HepG2 (cell line): ENCODE data around the gene HK2. TPM values are rescaled to one million over a fixed set of nuclear protein-coding genes. Genes with fewer than 3 reads are reported as not detected.
"Not testable (repeated sequence)": the region's sequence is repeated elsewhere in the genome, so short reads cannot be mapped to it uniquely, and the experiment has no call there.

Source experiments
- ATAC-seq: fragments of 200-7000 bp; cut with Tn5 transposase; 3 replicates; pipeline ENCODE4 v1.9.1; 2020; ENCODE audit warnings: mild to moderate bottlenecking, moderate library complexity
- BruUV-seq: library from RNA; stranded (reverse); fragments of 400-500 nt; replicated peaks from 2 replicates; lab custom pipeline; 2021; lab: Mats Ljungman, UMichigan
- CTCF ChIA-PET: fragments of 300-600 bp; formaldehyde crosslinking; extraction: SDS; loops from one replicate; lab custom pipeline; 2021; ENCODE audit warnings: low total read pairs, inconsistent platforms, low intra/inter-chr PET ratio; lab: Yijun Ruan, JAX
- POLR2A ChIA-PET: fragments of 350-600 bp; sonication (Branson Sonifier 250); formaldehyde crosslinking; loops from one replicate; lab custom pipeline; 2020; ENCODE audit warnings: antibody characterized with exemption, inconsistent platforms; lab: Yijun Ruan, JAX
- DNase-seq: peaks from one replicate; pipeline ENCODE4 v3.0.0-alpha.2; 2015; ENCODE audit warnings: low spot score
- FAIRE-seq: peaks from 3 replicates; lab custom pipeline; 2011; peaks lifted over from hg19 to GRCh38; lab: Jason Lieb, UNC
- H2AFZ ChIP-seq: one replicate; pipeline ENCODE4 v1.6.1; 2011; ENCODE audit warnings: low read length, inconsistent platforms
- H3K27ac ChIP-seq: fragments of 300-600 bp; 3 replicates; pipeline ENCODE4 v1.8.0; 2011; ENCODE audit warnings: mixed run types, mild to moderate bottlenecking, mixed read lengths, low read length, inconsistent platforms; ENCODE audit not compliant: insufficient read depth; ENCODE audit errors: extremely low read length
- H3K27me3 ChIP-seq, 2 experiments: fragments of 200-600 bp in 1 of 2; 2 replicates in 1 of 2; 3 replicates in 1 of 2; pipeline versions ENCODE4 v1.6.0 to v1.8.0; 2011; ENCODE audit warnings: low read length in 2 of 2, mild to moderate bottlenecking in 2 of 2, moderate library complexity in 2 of 2, inconsistent platforms in 1 of 2; ENCODE audit not compliant: insufficient read depth in 2 of 2, control insufficient read depth in 1 of 2
- H3K36me3 ChIP-seq, 2 experiments: fragments of 200-600 bp in 1 of 2; replicated peaks in 1 of 2; 2 replicates in 1 of 2; 3 replicates in 1 of 2; pipeline versions ENCODE4 v1.5.1 to v1.8.0; 2011; ENCODE audit warnings: low read length in 2 of 2, inconsistent platforms in 1 of 2; ENCODE audit not compliant: insufficient read depth in 2 of 2, control insufficient read depth in 1 of 2
- H3K4me1 ChIP-seq: 2 replicates; pipeline ENCODE4 v1.5.1; 2012; ENCODE audit warnings: low read length, inconsistent platforms; ENCODE audit not compliant: insufficient read depth
- H3K4me2 ChIP-seq: 2 replicates; pipeline ENCODE4 v1.6.0; 2011; ENCODE audit warnings: low read depth, low read length, inconsistent platforms
- H3K4me3 ChIP-seq, 3 experiments: fragments of 200-600 bp in 1 of 3; sonication (generic), shearing (Covaris generic) in 1 of 3; replicated peaks in 1 of 3; 2 replicates each; pipeline ENCODE4 v1.5.1; 2011 to 2016; ENCODE audit warnings: low read length in 3 of 3, inconsistent platforms in 2 of 3, low read depth in 2 of 3, mild to moderate bottlenecking in 2 of 3, control low read depth in 1 of 3, mixed read lengths in 1 of 3; ENCODE audit not compliant: insufficient read depth in 1 of 3
- H3K79me2 ChIP-seq: one replicate; pipeline ENCODE4 v1.6.1; 2011; ENCODE audit warnings: low read length, inconsistent platforms; ENCODE audit not compliant: insufficient read depth
- H3K9ac ChIP-seq: 2 replicates; pipeline ENCODE4 v1.6.0; 2011; ENCODE audit warnings: mild to moderate bottlenecking, low read depth, low read length, inconsistent platforms; ENCODE audit not compliant: insufficient read depth
- H3K9me3 ChIP-seq: 2 replicates; pipeline ENCODE4 v1.5.1; 2012; ENCODE audit warnings: mild to moderate bottlenecking, low read length
- H4K20me1 ChIP-seq: 2 replicates; pipeline ENCODE4 v1.6.0; 2011; ENCODE audit warnings: inconsistent platforms, mild to moderate bottlenecking, low read length, moderate library complexity; ENCODE audit not compliant: insufficient read depth
- SALL2 ChIP-seq: sonication (generic); formaldehyde crosslinking; IDR thresholded peaks from 2 replicates; pipeline ENCODE4 v1.8.1; 2023; ENCODE audit warnings: mild to moderate bottlenecking, missing genetic modification reagents, inconsistent platforms
- ZBTB10 ChIP-seq: sonication (generic); formaldehyde crosslinking; IDR thresholded peaks from 2 replicates; pipeline ENCODE4 v1.4.0; 2020; ENCODE audit warnings: missing genetic modification reagents, borderline replicate concordance
- ZEB1 ChIP-seq: IDR thresholded peaks from 2 replicates; pipeline ENCODE4 v1.6.1; 2012; ENCODE audit warnings: mild to moderate bottlenecking, low read depth, inconsistent platforms; ENCODE audit not compliant: insufficient replicate concordance
- ZNF143 ChIP-seq: sonication (generic); formaldehyde crosslinking; IDR thresholded peaks from 2 replicates; pipeline ENCODE4 v1.4.0; 2020; ENCODE audit warnings: missing genetic modification reagents
- WGBS: methylation state at CpG from one replicate; pipeline ENCODE4 v1.1.6; 2017; ENCODE audit warnings: low lambda C conversion rate; 5-methylcytosine and 5-hydroxymethylcytosine counted together
- in situ Hi-C: cut with HindIII; loops from 2 replicates; pipeline ENCODE4 v1.10.0; 2017; ENCODE audit warnings: low pct_unique_long_range_greater_than_20kb; ENCODE audit not compliant: extremely low pct_ligation_motif_present
- intact Hi-C: fragments of 100-400 bp; cut with micrococcal nuclease; formaldehyde crosslinking; loops from one replicate; pipeline ENCODE4 v1.10.0; 2022; ENCODE audit not compliant: unreplicated experiment
- polyA plus RNA-seq, 8 experiments: library from polyadenylated mRNA; depleted of rRNA in 3 of 8; stranded (reverse) in 7 of 8; unstranded in 1 of 8; fragments of >200 nt; fragmentation: Illumina TruSeq in 4 of 8; extraction: Trizol in 4 of 8; gene quantifications; 2 replicates each; pipeline versions ENCODE4 v1.2.1 to v1.2.3, GENCODE V29; 2011 to 2016; ENCODE audit warnings: low read depth in 4 of 8, missing spikeins in 1 of 8, mixed read lengths in 1 of 8; ENCODE audit not compliant: insufficient read depth in 1 of 8
- total RNA-seq, 5 experiments: library from RNA; depleted of rRNA; stranded (reverse); fragments of >200 nt; fragmentation: Illumina TruSeq; extraction: Trizol; gene quantifications; 2 replicates each; pipeline ENCODE4 v1.2.3, GENCODE V29; 2016; ENCODE audit warnings: low read depth in 1 of 5
- TF ChIP-seq, protein P1 (sequence below): IDR thresholded peaks from 2 replicates; pipeline ENCODE4 v1.6.1; 2018; ENCODE audit warnings: missing genetic modification reagents, mild to moderate bottlenecking, missing compliant biosample characterization

The HK2 gene
- total and polyA plus RNA-seq, 2 of the 13 experiments (the other 11 are each of a cell fraction or from before 2014, with no cell fraction given), result 13.2 to 101 TPM

DNA sequence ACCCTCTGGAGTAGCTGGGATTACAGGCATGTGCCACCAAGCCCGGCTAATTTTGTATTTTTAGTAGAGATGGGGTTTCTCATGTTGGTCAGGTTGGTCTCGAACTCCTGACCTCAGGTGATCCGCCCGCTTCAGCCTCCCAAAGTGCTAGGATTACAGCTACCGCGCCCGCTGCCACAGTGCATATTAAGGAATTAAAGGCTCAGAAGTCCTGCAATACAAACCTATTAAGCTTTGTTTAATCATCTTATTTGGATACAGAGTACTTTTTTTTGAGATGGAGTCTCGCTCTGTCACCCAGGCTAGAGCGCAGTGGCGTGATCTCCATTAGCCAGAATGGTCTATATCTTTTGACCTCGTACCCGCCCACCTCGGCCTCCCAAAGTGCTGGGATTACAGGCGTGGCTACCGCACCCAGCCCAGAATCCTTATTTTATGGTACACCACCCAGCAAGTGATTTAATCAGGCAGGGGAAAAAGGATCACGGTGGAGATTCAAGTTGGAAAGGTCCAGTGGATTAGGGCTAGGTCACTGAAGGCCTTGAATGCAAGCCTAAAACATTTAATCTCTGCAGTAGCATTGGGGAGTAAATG, 21.3 kb downstream of the HK2 start:
- ATAC-seq, intact Hi-C loops, H2AFZ ChIP-seq, H3K4me2 ChIP-seq, CTCF ChIA-PET, H3K4me3 ChIP-seq, H3K9me3 ChIP-seq, H3K27ac ChIP-seq, H3K27me3 ChIP-seq, H3K9ac ChIP-seq, in situ Hi-C loops, DNase-seq, FAIRE-seq: not testable (repeated sequence)
- 97% methylated on average over 16 of the region's 16 CpGs for WGBS
- Histone ChIP-seq H4K20me1 (peaks cover 94% of the 10 kb centered on the region), H3K79me2 (peaks cover 88% of the 10 kb centered on the region), H3K4me1 (peaks cover 71% of the 10 kb centered on the region), H3K36me3 (peaks cover 44 to 96% of the 10 kb centered on the region in 2 experiments)
- TSS peak; percentile 5 for BruUV-seq
- TF ChIP-seq ZBTB10 (CRISPR knock-in tag), result 0 out of 2 replicates have a peak, but pooled peaks have one; percentile 27
- TF ChIP-seq ZEB1, result peak; percentile 15
- TF ChIP-seq, protein P1, sequence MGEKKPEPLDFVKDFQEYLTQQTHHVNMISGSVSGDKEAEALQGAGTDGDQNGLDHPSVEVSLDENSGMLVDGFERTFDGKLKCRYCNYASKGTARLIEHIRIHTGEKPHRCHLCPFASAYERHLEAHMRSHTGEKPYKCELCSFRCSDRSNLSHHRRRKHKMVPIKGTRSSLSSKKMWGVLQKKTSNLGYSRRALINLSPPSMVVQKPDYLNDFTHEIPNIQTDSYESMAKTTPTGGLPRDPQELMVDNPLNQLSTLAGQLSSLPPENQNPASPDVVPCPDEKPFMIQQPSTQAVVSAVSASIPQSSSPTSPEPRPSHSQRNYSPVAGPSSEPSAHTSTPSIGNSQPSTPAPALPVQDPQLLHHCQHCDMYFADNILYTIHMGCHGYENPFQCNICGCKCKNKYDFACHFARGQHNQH (CRISPR knock-in tag), result 0 out of 2 replicates have a peak, but pooled peaks have one; percentile 2
- 0 out of 2 replicates have a peak, but pooled peaks have one; percentile 7 for TF ChIP-seq ZNF143 (CRISPR knock-in tag)
- TF ChIP-seq SALL2 (CRISPR knock-in tag), result 0 out of 2 replicates have a peak, but pooled peaks have one; percentile 8
- POLR2A ChIA-PET, result interaction anchor here (0.9 to 2.1 kb wide), 3 partner anchors 15 to 90 kb away, joined by 3 to 6 read pairs (median 3); no protein-coding TSS in a partner anchor
